Measurements from ENCODE around the gene TM9SF2. TPM values are rescaled to one million over a fixed set of nuclear protein-coding genes. Genes with fewer than 3 reads are reported as not detected.
A peak's percentile ranks its signal among the peaks of the same experiment; 100 is the strongest.
"Not testable (repeated sequence)": the region's sequence is repeated elsewhere in the genome, so short reads cannot be mapped to it uniquely, and the experiment has no call there.

Gene TM9SF2
- total RNA-seq, 8 experiments from 2014 or later, result 56.8 to 140 (median 76.3) TPM

- Histone ChIP-seq H3K4me1 (replicated peaks in 1 of 2) (peaks cover 2 to 8% of the 10 kb centered on the region in 2 donors), H3K27ac (no peak overlapping the region), H3K4me3 (no peak overlapping the region)
- no peak for ATAC-seq (replicated peaks in 6 of 8)
- in situ Hi-C loops (cut with MboI; ENCODE audit: low pct_unique_long_range_greater_than_20kb in 2 of 9, low sequenced_read_pairs in 9 of 9, unreplicated experiment in 9 of 9), result no loop called here
- 13 to 67% (median 38%) methylated on average over 1 of the region's 1 CpG; no CpG with 5 or more reads in 7 of the 10 experiments for WGBS, 10 experiments
Measured at GRCh38 chr13:99472122-99472440, 29.2 kb upstream of the TM9SF2 start.

- Histone ChIP-seq H3K27ac (no peak overlapping the region), H3K4me3 (no peak overlapping the region), H3K4me1 (replicated peaks in 1 of 2) (peaks cover 2 to 8% of the 10 kb centered on the region in 2 donors)
- 57 to 94% (median 85%) methylated on average over 5 to 9 of the region's 9 CpGs; no CpG with 5 or more reads in 1 of the 10 experiments for WGBS, 10 experiments
- ATAC-seq (replicated peaks in 6 of 8), result no peak
- in situ Hi-C loops (cut with MboI; ENCODE audit: low pct_unique_long_range_greater_than_20kb in 2 of 9, low sequenced_read_pairs in 9 of 9, unreplicated experiment in 9 of 9), result no loop called here
Measured at GRCh38 chr13:99473515-99473914, 27.8 kb upstream of the TM9SF2 start.

GRCh38 chr13:99476648-99477047 lies 24.6 kb upstream of the TM9SF2 start:
- WGBS, 10 experiments, result 0 to 60% (median 44%) methylated on average over 1 to 2 of the region's 5 CpGs; no CpG with 5 or more reads in 6 of the 10 experiments
- H3K4me1 ChIP-seq (replicated peaks in 1 of 2), result peaks cover 0 to 4% of the 10 kb centered on the region in 2 donors
- in situ Hi-C loops (cut with MboI; ENCODE audit: low pct_unique_long_range_greater_than_20kb in 2 of 9, low sequenced_read_pairs in 9 of 9, unreplicated experiment in 9 of 9), result no loop called here
- H3K4me3 ChIP-seq, result no peak overlapping the region
- no peak for ATAC-seq (replicated peaks in 6 of 8)
- H3K27ac ChIP-seq, result no peak overlapping the region

- 30 to 100% (median 72%) methylated on average over 2 to 4 of the region's 4 CpGs; no CpG with 5 or more reads in 1 of the 10 experiments for WGBS, 10 experiments
- no peak for ATAC-seq (replicated peaks in 6 of 8)
- Histone ChIP-seq H3K4me1 (replicated peaks in 1 of 2) (peaks cover 0 to 4% of the 10 kb centered on the region in 2 donors), H3K4me3 (no peak overlapping the region), H3K27ac (no peak overlapping the region)
- in situ Hi-C loops (cut with MboI; ENCODE audit: low pct_unique_long_range_greater_than_20kb in 2 of 9, low sequenced_read_pairs in 9 of 9, unreplicated experiment in 9 of 9), result no loop called here
Measured at GRCh38 chr13:99477493-99477892, 23.8 kb upstream of the TM9SF2 start.

GRCh38 chr13:99481366-99481765 lies 19.9 kb upstream of the TM9SF2 start:
- peaks cover 0 to under 1% of the 10 kb centered on the region in 2 donors for H3K4me1 ChIP-seq (replicated peaks in 1 of 2)
- no peak overlapping the region for H3K4me3 ChIP-seq
- ATAC-seq (replicated peaks in 6 of 8), result no peak
- 67 to 100% (median 83%) methylated on average over 2 to 4 of the region's 4 CpGs; no CpG with 5 or more reads in 1 of the 10 experiments for WGBS, 10 experiments
- no peak overlapping the region for H3K27ac ChIP-seq
- in situ Hi-C loops (cut with MboI; ENCODE audit: low pct_unique_long_range_greater_than_20kb in 2 of 9, low sequenced_read_pairs in 9 of 9, unreplicated experiment in 9 of 9), result no loop called here

GRCh38 chr13:99484473-99484872 lies 16.8 kb upstream of the TM9SF2 start:
- WGBS, 10 experiments, result 0 to 100% (median 87%) methylated on average over 1 to 4 of the region's 4 CpGs; no CpG with 5 or more reads in 1 of the 10 experiments
- no peak overlapping the region for H3K27ac ChIP-seq
- H3K4me1 ChIP-seq (replicated peaks in 1 of 2), result no peaks in the 10 kb centered on the region
- in situ Hi-C loops (cut with MboI; ENCODE audit: low pct_unique_long_range_greater_than_20kb in 2 of 9, low sequenced_read_pairs in 9 of 9, unreplicated experiment in 9 of 9), result no loop called here
- no peak overlapping the region for H3K4me3 ChIP-seq
- no peak for ATAC-seq (replicated peaks in 6 of 8)

- ATAC-seq (replicated peaks in 6 of 8), result no peak
- no peak overlapping the region for H3K4me3 ChIP-seq
Measured at GRCh38 chr13:99486996-99487395, 14.3 kb upstream of the TM9SF2 start.

GRCh38 chr13:99489028-99489427 lies 12.2 kb upstream of the TM9SF2 start:
- H3K4me3 ChIP-seq, result no peak overlapping the region
- WGBS, 10 experiments, result 71 to 100% (median 85%) methylated on average over 1 to 2 of the region's 3 CpGs; no CpG with 5 or more reads in 1 of the 10 experiments
- H3K4me1 ChIP-seq (replicated peaks in 1 of 2), result no peaks in the 10 kb centered on the region
- H3K27ac ChIP-seq, result no peak overlapping the region
- in situ Hi-C loops (cut with MboI; ENCODE audit: low pct_unique_long_range_greater_than_20kb in 2 of 9, low sequenced_read_pairs in 9 of 9, unreplicated experiment in 9 of 9), result no loop called here
- no peak for ATAC-seq (replicated peaks in 6 of 8)

More at GRCh38 chr13:99486996-99487395, 14.3 kb upstream of the TM9SF2 start:
- H3K27ac ChIP-seq, result no peak overlapping the region
- WGBS, 10 experiments, result 67 to 95% (median 71%) methylated on average over 2 to 3 of the region's 3 CpGs; no CpG with 5 or more reads in 5 of the 10 experiments
- in situ Hi-C loops (cut with MboI; ENCODE audit: low pct_unique_long_range_greater_than_20kb in 2 of 9, low sequenced_read_pairs in 9 of 9, unreplicated experiment in 9 of 9), result no loop called here
- no peaks in the 10 kb centered on the region for H3K4me1 ChIP-seq (replicated peaks in 1 of 2)

GRCh38 chr13:99491750-99492149 lies 9.5 kb upstream of the TM9SF2 start:
- H3K27ac ChIP-seq; H3K4me1 ChIP-seq (replicated peaks in 1 of 2); H3K4me3 ChIP-seq; ATAC-seq (replicated peaks in 6 of 8); in situ Hi-C loops (cut with MboI; ENCODE audit: low pct_unique_long_range_greater_than_20kb in 2 of 9, low sequenced_read_pairs in 9 of 9, unreplicated experiment in 9 of 9): not testable (repeated sequence)
- WGBS, 10 experiments, result 94 to 100% (median 100%) methylated on average over 1 to 2 of the region's 3 CpGs; no CpG with 5 or more reads in 7 of the 10 experiments

GRCh38 chr13:99495466-99496183 lies 5.6 kb upstream of the TM9SF2 start:
- H3K4me1 ChIP-seq (replicated peaks in 1 of 2), result peaks cover 9 to 13% of the 10 kb centered on the region in 2 donors
- in situ Hi-C loops (cut with MboI; ENCODE audit: low pct_unique_long_range_greater_than_20kb in 2 of 9, low sequenced_read_pairs in 9 of 9, unreplicated experiment in 9 of 9), result no loop called here
- H3K27ac ChIP-seq, result no peak overlapping the region
- WGBS, 10 experiments, result 30 to 94% (median 75%) methylated on average over 2 to 8 of the region's 8 CpGs
- peak in 1 of 8 experiments; percentile 3 for ATAC-seq (replicated peaks in 6 of 8)
- no peak overlapping the region for H3K4me3 ChIP-seq

GRCh38 chr13:99496184-99497142 lies 4.8 kb upstream of the TM9SF2 start:
- ATAC-seq (replicated peaks in 6 of 8), result peak in 2 of 8 experiments; percentile 29 to 48
- in situ Hi-C loops (cut with MboI; ENCODE audit: low pct_unique_long_range_greater_than_20kb in 2 of 9, low sequenced_read_pairs in 9 of 9, unreplicated experiment in 9 of 9), result no loop called here
- WGBS, 10 experiments, result 7 to 96% (median 83%) methylated on average over 2 to 12 of the region's 12 CpGs

GRCh38 chr13:99498171-99499161 lies 2.8 kb upstream of the TM9SF2 start:
- WGBS, 10 experiments, result 15 to 100% (median 29%) methylated on average over 1 to 13 of the region's 50 CpGs; no CpG with 5 or more reads in 1 of the 10 experiments
- ATAC-seq (replicated peaks in 6 of 8), result peak; percentile 50 to 76 (median 71)
- peak overlapping the region; percentile 70 to 78 for H3K27ac ChIP-seq
- H3K4me3 ChIP-seq, result peak overlapping the region; percentile 25 to 41 (median 33)
- in situ Hi-C loops (cut with MboI; ENCODE audit: low pct_unique_long_range_greater_than_20kb in 2 of 9, low sequenced_read_pairs in 9 of 9, unreplicated experiment in 9 of 9), result no loop called here
- peaks cover 10 to 24% of the 10 kb centered on the region in 2 donors for H3K4me1 ChIP-seq (replicated peaks in 1 of 2)

More at GRCh38 chr13:99496184-99497142, 4.8 kb upstream of the TM9SF2 start:
- Histone ChIP-seq H3K4me1 (replicated peaks in 1 of 2) (peaks cover 10 to 13% of the 10 kb centered on the region in 2 donors), H3K4me3 (no peak overlapping the region), H3K27ac (no peak overlapping the region)

Data from motor neuron (in vitro differentiated cells).